Vagina (tissue), 2 donors: ENCODE data around the gene CDH13.

Experiments
- POLR2A ChIP-seq, 2 donors: fragments of 450-650 bp; IDR thresholded peaks; one replicate each; pipeline ENCODE4 v1.6.1; 2017; ENCODE audit warnings: antibody characterized with exemption in 2 of 2, mild to moderate bottlenecking in 2 of 2, moderate library complexity in 2 of 2
- TF ChIP-seq, protein P1 (sequence below), 3 experiments: fragments of 450-650 bp in 2 of 3; fragments of 200-600 bp in 1 of 3; sonication (generic) in 1 of 3; IDR thresholded peaks; one replicate each; pipeline ENCODE4 v1.5.1; 2017 to 2019; ENCODE audit warnings: antibody characterized with exemption in 3 of 3, mild to moderate bottlenecking in 2 of 3, moderate library complexity in 2 of 3

DNA sequence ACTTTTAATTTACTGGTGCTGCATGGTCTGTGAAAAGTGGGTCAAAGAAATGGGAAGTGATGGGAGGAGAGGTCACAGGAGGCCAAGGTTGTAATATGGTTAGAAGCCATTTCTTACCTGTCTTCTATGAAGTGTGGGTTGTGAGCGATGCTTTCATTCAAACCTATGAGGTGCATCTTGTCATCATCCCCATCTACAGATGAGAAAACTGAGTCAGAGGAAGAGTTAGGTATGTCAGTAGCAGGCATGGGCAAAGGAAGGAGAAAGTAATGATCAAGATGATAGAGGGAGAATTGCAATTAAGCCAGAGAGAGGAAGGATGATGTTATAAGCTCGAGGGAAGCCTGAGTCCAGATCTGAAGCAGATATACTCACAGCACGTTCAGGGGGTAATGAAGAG is 19.7 kb downstream of the CDH13 start:
- TF ChIP-seq, protein P1, sequence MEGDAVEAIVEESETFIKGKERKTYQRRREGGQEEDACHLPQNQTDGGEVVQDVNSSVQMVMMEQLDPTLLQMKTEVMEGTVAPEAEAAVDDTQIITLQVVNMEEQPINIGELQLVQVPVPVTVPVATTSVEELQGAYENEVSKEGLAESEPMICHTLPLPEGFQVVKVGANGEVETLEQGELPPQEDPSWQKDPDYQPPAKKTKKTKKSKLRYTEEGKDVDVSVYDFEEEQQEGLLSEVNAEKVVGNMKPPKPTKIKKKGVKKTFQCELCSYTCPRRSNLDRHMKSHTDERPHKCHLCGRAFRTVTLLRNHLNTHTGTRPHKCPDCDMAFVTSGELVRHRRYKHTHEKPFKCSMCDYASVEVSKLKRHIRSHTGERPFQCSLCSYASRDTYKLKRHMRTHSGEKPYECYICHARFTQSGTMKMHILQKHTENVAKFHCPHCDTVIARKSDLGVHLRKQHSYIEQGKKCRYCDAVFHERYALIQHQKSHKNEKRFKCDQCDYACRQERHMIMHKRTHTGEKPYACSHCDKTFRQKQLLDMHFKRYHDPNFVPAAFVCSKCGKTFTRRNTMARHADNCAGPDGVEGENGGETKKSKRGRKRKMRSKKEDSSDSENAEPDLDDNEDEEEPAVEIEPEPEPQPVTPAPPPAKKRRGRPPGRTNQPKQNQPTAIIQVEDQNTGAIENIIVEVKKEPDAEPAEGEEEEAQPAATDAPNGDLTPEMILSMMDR (IDR thresholded peaks at IDR 0.05) = no peak
- no peak for TF ChIP-seq POLR2A (IDR thresholded peaks at IDR 0.05)
